ENCODE measurements around the gene LRRTM4. TPM values are rescaled to one million over a fixed set of nuclear protein-coding genes. Genes with fewer than 3 reads are reported as not detected.

The LRRTM4 gene
- total RNA-seq, 1 experiment from 2014 or later: 9.4 TPM

GRCh38 chr2:77487074-77487803 lies 34.9 kb downstream of the LRRTM4 start (continued):
- no peak for TF ChIP-seq AR (CRISPR knock-in tag; IDR thresholded peaks at IDR 0.05)

GRCh38 chr2:77484026-77484425 lies 38.1 kb downstream of the LRRTM4 start:
- peaks cover 17% of the 10 kb centered on the region for H3K4me1 Mint-ChIP-seq
- peak; percentile 77 for ATAC-seq
- peaks cover 7% of the 10 kb centered on the region; the same call in 1 of the 2 replicates for H3K9me3 Mint-ChIP-seq
- H3K27me3 Mint-ChIP-seq (ENCODE audit: low read depth): no peaks in the 10 kb centered on the region
- POLR2A ChIA-PET: interaction anchor here (1.0 kb wide), 1 partner anchor 37 kb away, joined by 4 read pairs; no protein-coding TSS in a partner anchor
- CTCF ChIA-PET: no interaction called here
- H3K4me3 Mint-ChIP-seq: no peak overlapping the region
- no peaks in the 10 kb centered on the region for H3K36me3 Mint-ChIP-seq
- TF ChIP-seq ZBTB43 (CRISPR knock-in tag; IDR thresholded peaks at IDR 0.05) (no peak), FOXP1 (CRISPR knock-in tag; IDR thresholded peaks at IDR 0.05; ENCODE audit: borderline replicate concordance) (no peak), NR3C1 (CRISPR knock-in tag; conservative IDR thresholded peaks at IDR 0.05; ENCODE audit: low read depth) (no peak), EMX1 (CRISPR knock-in tag; IDR thresholded peaks at IDR 0.05) (no peak), SP1 (CRISPR knock-in tag; conservative IDR thresholded peaks at IDR 0.05) (no peak), PRRX2 (CRISPR knock-in tag; IDR thresholded peaks at IDR 0.05) (no peak), HMGA2 (CRISPR knock-in tag; IDR thresholded peaks at IDR 0.05) (no peak), SOX15 (CRISPR knock-in tag; IDR thresholded peaks at IDR 0.05) (no peak), E2F5 (CRISPR knock-in tag; IDR thresholded peaks at IDR 0.05) (no peak), ZNF425 (CRISPR knock-in tag; conservative IDR thresholded peaks at IDR 0.05) (no peak), ZNF138 (CRISPR knock-in tag; conservative IDR thresholded peaks at IDR 0.05) (no peak), NFATC4 (CRISPR knock-in tag; IDR thresholded peaks at IDR 0.05) (no peak), GABPB1 (CRISPR knock-in tag; IDR thresholded peaks at IDR 0.05) (no peak), ZMAT4 (CRISPR knock-in tag; IDR thresholded peaks at IDR 0.05) (no peak), ATF6 (CRISPR knock-in tag; IDR thresholded peaks at IDR 0.05) (no peak), CREB1 (CRISPR knock-in tag; IDR thresholded peaks at IDR 0.05) (no peak), MAX (CRISPR knock-in tag; IDR thresholded peaks at IDR 0.05) (no peak), JUN (CRISPR knock-in tag; IDR thresholded peaks at IDR 0.05) (no peak)
- no peak for DNase-seq (ENCODE audit: low spot score)
- peak overlapping the region; percentile 88 for H3K27ac Mint-ChIP-seq

Measured in WTC11 (cell line).